K562 (cell line): ENCODE data around the gene DUXB. TPM values are rescaled to one million over a fixed set of nuclear protein-coding genes. Genes with fewer than 3 reads are reported as not detected.

Experiments used
- ATF3 ChIP-seq, 2 experiments: fragments of 450-650 bp in 1 of 2; sonication (generic) in 1 of 2; formaldehyde crosslinking in 1 of 2; IDR thresholded peaks in 1 of 2; conservative IDR thresholded peaks in 1 of 2; 2 replicates each; pipeline versions ENCODE4 v1.6.1 to v1.8.1; 2016 to 2023; ENCODE audit warnings: mild to moderate bottlenecking in 2 of 2, moderate library complexity in 2 of 2, inconsistent platforms in 1 of 2, missing genetic modification reagents in 1 of 2
- CBFA2T3 ChIP-seq: fragments of 450-650 bp; IDR thresholded peaks from 2 replicates; pipeline ENCODE4 v1.6.1; 2017
- CBX8 ChIP-seq: fragments of 200-600 bp; sonication (generic); IDR thresholded peaks from 2 replicates; pipeline ENCODE4 v1.6.1; 2012; ENCODE audit warnings: borderline replicate concordance, mixed run types, low read depth, mild to moderate bottlenecking, moderate library complexity, mixed read lengths, low read length, control low read depth, inconsistent platforms; ENCODE audit not compliant: poor library complexity, severe bottlenecking; ENCODE audit errors: extremely low read depth
- EP400 ChIP-seq: fragments of 450-650 bp; IDR thresholded peaks from 2 replicates; pipeline ENCODE4 v1.6.1; 2017; ENCODE audit warnings: antibody characterized with exemption, mild to moderate bottlenecking, moderate library complexity
- FOXK2 ChIP-seq, 2 experiments: fragments of 450-650 bp; IDR thresholded peaks in 1 of 2; conservative IDR thresholded peaks in 1 of 2; 2 replicates each; pipeline ENCODE4 v1.6.1; 2016; ENCODE audit warnings: low read depth in 2 of 2, mild to moderate bottlenecking in 1 of 2
- FOXP1 ChIP-seq: sonication (generic); formaldehyde crosslinking; IDR thresholded peaks from 2 replicates; pipeline ENCODE4 v1.8.0; 2022; ENCODE audit warnings: mild to moderate bottlenecking, missing genetic modification reagents
- FUS ChIP-seq: fragments of 200-400 bp; formaldehyde crosslinking; optimal IDR thresholded peaks from 2 replicates; pipeline ENCODE3; 2017; ENCODE audit warnings: low read depth, low read length
- HNRNPUL1 ChIP-seq: fragments of 200-400 bp; formaldehyde crosslinking; IDR thresholded peaks from 2 replicates; pipeline ENCODE4 v1.6.1; 2017; ENCODE audit warnings: low read length
- KLF6 ChIP-seq: fragments of 250-450 bp; sonication (Bioruptor Pico); IDR thresholded peaks from 2 replicates; pipeline ENCODE4 v1.4.0; 2020; ENCODE audit warnings: mild to moderate bottlenecking, moderate library complexity, borderline replicate concordance
- MAX ChIP-seq: sonication (generic); formaldehyde crosslinking; IDR thresholded peaks from 2 replicates; pipeline ENCODE4 v1.9.0; 2022; ENCODE audit warnings: mild to moderate bottlenecking, missing genetic modification reagents
- MBD2 ChIP-seq: sonication (generic); IDR thresholded peaks from 2 replicates; pipeline ENCODE4 v1.6.1; 2016; ENCODE audit warnings: low read depth, borderline replicate concordance
- POU5F1 ChIP-seq: fragments of 150-350 bp; IDR thresholded peaks from 2 replicates; pipeline ENCODE4 v1.6.1; 2014; ENCODE audit warnings: borderline replicate concordance, low read length, low read depth, mild to moderate bottlenecking; ENCODE audit not compliant: partially characterized antibody
- SRF ChIP-seq, 2 experiments: fragments of 250-450, 450-650 bp in 1 of 2; sonication (Bioruptor Pico) in 1 of 2; sonication (generic) in 1 of 2; formaldehyde crosslinking; IDR thresholded peaks; 2 replicates each; pipeline versions ENCODE4 v1.5.0 to v1.5.1; 2020 to 2022; ENCODE audit warnings: mild to moderate bottlenecking in 1 of 2, missing genetic modification reagents in 1 of 2
- TCF15 ChIP-seq: fragments of 250-450 bp; sonication (Bioruptor Pico); IDR thresholded peaks from 2 replicates; pipeline ENCODE4 v1.8.0; 2022; ENCODE audit warnings: moderate library complexity, mild to moderate bottlenecking, inconsistent platforms
- TRIM24 ChIP-seq, 2 experiments: fragments of 450-650 bp; IDR thresholded peaks; 2 replicates each; pipeline ENCODE4 v1.6.1; 2016
- ZNF124 ChIP-seq: sonication (generic); formaldehyde crosslinking; IDR thresholded peaks from 2 replicates; pipeline ENCODE4 v1.8.1; 2022; ENCODE audit warnings: missing genetic modification reagents
- ZNF518B ChIP-seq: fragments of 250-450 bp; sonication (Bioruptor Pico); IDR thresholded peaks from 2 replicates; pipeline ENCODE4 v1.5.0; 2021; ENCODE audit warnings: mild to moderate bottlenecking, moderate library complexity
- ZNF586 ChIP-seq: fragments of 450-650 bp; formaldehyde crosslinking; conservative IDR thresholded peaks from 2 replicates; pipeline ENCODE4 v1.4.0; 2020; ENCODE audit warnings: mild to moderate bottlenecking, moderate library complexity
- polyA plus RNA-seq, 8 experiments: library from polyadenylated mRNA; depleted of rRNA in 4 of 8; stranded (reverse) in 5 of 8; unstranded in 3 of 8; fragments of >200 nt; fragmentation: Nextera tagmentation in 2 of 8; fragmentation: Illumina TruSeq in 1 of 8; extraction: Ambion mirVana in 2 of 8; extraction: Trizol in 1 of 8; gene quantifications; 2 replicates each; pipeline versions ENCODE4 v1.2.1 to v1.2.3, GENCODE V29; 2011 to 2014; ENCODE audit warnings: inconsistent platforms in 1 of 8, missing spikeins in 1 of 8
- total RNA-seq, 7 experiments: library from RNA; depleted of rRNA in 6 of 7; stranded (reverse); fragments of >200 nt in 6 of 7; fragmentation: Illumina TruSeq in 2 of 7; extraction: Trizol in 2 of 7; gene quantifications; 2 replicates each; pipeline versions ENCODE4 v1.2.1 to v1.2.3, GENCODE V29; 2011 to 2021; ENCODE audit warnings: low replicate concordance in 1 of 7
- TF ChIP-seq, protein P1 (sequence below): fragments of 450-650 bp; IDR thresholded peaks from 2 replicates; pipeline ENCODE4 v1.6.1; 2016; ENCODE audit warnings: antibody characterized with exemption
- TF ChIP-seq, protein P2 (sequence below): sonication (generic); formaldehyde crosslinking; IDR thresholded peaks from 2 replicates; pipeline ENCODE4 v1.8.0; 2022; ENCODE audit warnings: mild to moderate bottlenecking, missing genetic modification reagents, borderline replicate concordance

Gene DUXB
- total and polyA plus RNA-seq, 9 of the 15 experiments (the other 6 are each of a cell fraction or from before 2014, with no cell fraction given) = not detected

- TF ChIP-seq ZNF518B (CRISPR knock-in tag) (no peak), POU5F1 (no peak), CBX8 (no peak), MBD2 (no peak), MAX (CRISPR knock-in tag) (no peak), CBFA2T3 (peak; percentile 91), KLF6 (CRISPR knock-in tag) (no peak), FOXK2 (conservative IDR thresholded peaks at IDR 0.05 in 1 of 2, IDR thresholded peaks at IDR 0.05 in 1 of 2; ENCODE audit: low read depth in 2 of 2) (peak in 1 of 2 experiments; percentile 26; a peak in 1 of 4 replicates), EP400 (no peak), TRIM24 (IDR thresholded peaks at IDR 0.05) (peak; percentile 54 to 80; a peak in 3 of 4 replicates), HNRNPUL1 (no peak), FUS (no peak), ZNF124 (no peak), ATF3 (IDR thresholded peaks at IDR 0.05) (peak; percentile 34; the same call in 1 of the 2 replicates), ATF3 (CRISPR knock-in tag; conservative IDR thresholded peaks at IDR 0.05) (no peak), ZNF586 (no peak), SRF (CRISPR knock-in tag; IDR thresholded peaks at IDR 0.05) (no peak), FOXP1 (CRISPR knock-in tag) (no peak), TCF15 (CRISPR knock-in tag) (no peak)
- TF ChIP-seq, protein P1, sequence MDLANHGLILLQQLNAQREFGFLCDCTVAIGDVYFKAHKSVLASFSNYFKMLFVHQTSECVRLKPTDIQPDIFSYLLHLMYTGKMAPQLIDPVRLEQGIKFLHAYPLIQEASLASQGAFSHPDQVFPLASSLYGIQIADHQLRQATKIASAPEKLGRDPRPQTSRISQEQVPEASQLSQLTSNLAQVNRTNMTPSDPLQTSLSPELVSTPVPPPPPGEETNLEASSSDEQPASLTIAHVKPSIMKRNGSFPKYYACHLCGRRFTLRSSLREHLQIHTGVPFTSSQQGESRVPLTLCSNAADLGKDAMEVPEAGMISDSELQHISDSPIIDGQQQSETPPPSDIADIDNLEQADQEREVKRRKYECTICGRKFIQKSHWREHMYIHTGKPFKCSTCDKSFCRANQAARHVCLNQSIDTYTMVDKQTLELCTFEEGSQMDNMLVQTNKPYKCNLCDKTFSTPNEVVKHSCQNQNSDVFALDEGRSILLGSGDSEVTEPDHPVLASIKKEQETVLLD = no peak
- TF ChIP-seq, protein P2, sequence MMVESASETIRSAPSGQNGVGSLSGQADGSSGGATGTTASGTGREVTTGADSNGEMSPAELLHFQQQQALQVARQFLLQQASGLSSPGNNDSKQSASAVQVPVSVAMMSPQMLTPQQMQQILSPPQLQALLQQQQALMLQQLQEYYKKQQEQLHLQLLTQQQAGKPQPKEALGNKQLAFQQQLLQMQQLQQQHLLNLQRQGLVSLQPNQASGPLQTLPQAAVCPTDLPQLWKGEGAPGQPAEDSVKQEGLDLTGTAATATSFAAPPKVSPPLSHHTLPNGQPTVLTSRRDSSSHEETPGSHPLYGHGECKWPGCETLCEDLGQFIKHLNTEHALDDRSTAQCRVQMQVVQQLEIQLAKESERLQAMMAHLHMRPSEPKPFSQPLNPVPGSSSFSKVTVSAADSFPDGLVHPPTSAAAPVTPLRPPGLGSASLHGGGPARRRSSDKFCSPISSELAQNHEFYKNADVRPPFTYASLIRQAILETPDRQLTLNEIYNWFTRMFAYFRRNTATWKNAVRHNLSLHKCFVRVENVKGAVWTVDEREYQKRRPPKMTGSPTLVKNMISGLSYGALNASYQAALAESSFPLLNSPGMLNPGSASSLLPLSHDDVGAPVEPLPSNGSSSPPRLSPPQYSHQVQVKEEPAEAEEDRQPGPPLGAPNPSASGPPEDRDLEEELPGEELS = no peak
Measured at GRCh38 chr16:75702242-75702641, 981 bp upstream of the DUXB start (continued).
